Mucosa of descending colon (tissue), 3 donors: ENCODE results near the gene SLC29A2. TPM values are rescaled to one million over a fixed set of nuclear protein-coding genes. Genes with fewer than 3 reads are reported as not detected.
A peak's percentile ranks its signal among the peaks of the same experiment; 100 is the strongest.

Experiments
- ATAC-seq: fragments of 200-7000 bp; cut with Tn5 transposase; one replicate; pipeline ENCODE4 v1.9.1; 2020; ENCODE audit warnings: mild to moderate bottlenecking, moderate library complexity
- DNase-seq, 3 donors: peaks; one replicate each; pipeline ENCODE4 v3.0.0-alpha.2; 2020
- H3K36me3 ChIP-seq: fragments of 200-600 bp; one replicate; pipeline ENCODE4 v1.8.0; 2021; ENCODE audit warnings: low read depth, mild to moderate bottlenecking
- H3K4me1 ChIP-seq: fragments of 200-600 bp; one replicate; pipeline ENCODE4 v1.8.0; 2021; ENCODE audit warnings: low read depth, mild to moderate bottlenecking
- H3K4me3 ChIP-seq: fragments of 200-600 bp; one replicate; pipeline ENCODE4 v1.8.0; 2021; ENCODE audit warnings: mild to moderate bottlenecking
- H3K9me3 ChIP-seq: fragments of 200-600 bp; one replicate; pipeline ENCODE4 v1.8.0; 2021; ENCODE audit warnings: mild to moderate bottlenecking
- CTCF ChIP-seq: fragments of 200-600 bp; IDR thresholded peaks from one replicate; pipeline ENCODE4 v1.8.0; 2022; ENCODE audit warnings: antibody characterized with exemption, mild to moderate bottlenecking
- intact Hi-C, 2 donors: fragments of 100-400 bp; cut with DNase I in 1 of 2; cut with micrococcal nuclease in 1 of 2; formaldehyde crosslinking; loops; one replicate each; pipeline versions ENCODE4 v1.11.0 to v1.11.1; 2022; cut with DNase I, micrococcal nuclease
- total RNA-seq, 3 donors: library from RNA; stranded (reverse); fragmentation: NEBNext Ultra II Directional in 2 of 3; extraction: Animal tissue kit (Norgen Biotek cat#: 25700) in 2 of 3; gene quantifications; one replicate each; pipeline versions ENCODE4 v1.2.1 to v1.2.4, GENCODE V29; 2021 to 2023
- donor health status: DM: no; HTN: no; CAD: no; lungs with moderate emphysema.
- donor health status: DM: no; HTN: no; CAD: no.
- donor health status: DM: no; HTN: yes; CAD: no.

Gene SLC29A2
- total RNA-seq, 3 donors from 2014 or later = 10.3 to 22.6 (median 14.9) TPM

- Histone ChIP-seq H3K9me3 (no peaks in the 10 kb centered on the region), H3K4me1 (peaks cover 27% of the 10 kb centered on the region), H3K4me3 (no peak overlapping the region), H3K36me3 (peaks cover 5% of the 10 kb centered on the region)
- no peak for ATAC-seq
- DNase-seq = peak in 2 of 3 donors; percentile 18 to 39
- intact Hi-C loops = no loop called here
- TF ChIP-seq CTCF = no peak
Observed at GRCh38 chr11:66340596-66341501, 30.7 kb downstream of the SLC29A2 start.

- ATAC-seq = no peak
- Histone ChIP-seq H3K4me3 (no peak overlapping the region), H3K9me3 (no peaks in the 10 kb centered on the region), H3K36me3 (peaks cover 5% of the 10 kb centered on the region), H3K4me1 (peaks cover 29% of the 10 kb centered on the region)
- intact Hi-C loops = no loop called here
- DNase-seq = peak in 2 of 3 donors; percentile 25 to 38
- no peak for TF ChIP-seq CTCF
Observed at GRCh38 chr11:66339686-66340483, 31.7 kb downstream of the SLC29A2 start.

- TF ChIP-seq CTCF = no peak
- peaks cover 28% of the 10 kb centered on the region for H3K4me1 ChIP-seq
- intact Hi-C loops = no loop called here
- ATAC-seq = no peak
- H3K9me3 ChIP-seq = no peaks in the 10 kb centered on the region
- DNase-seq = peak in 2 of 3 donors; percentile 15 to 25
- H3K36me3 ChIP-seq = peaks cover 5% of the 10 kb centered on the region
- no peak overlapping the region for H3K4me3 ChIP-seq
Observed at GRCh38 chr11:66339162-66339675, 32.3 kb downstream of the SLC29A2 start.

- Histone ChIP-seq H3K36me3 (peaks cover 5% of the 10 kb centered on the region), H3K4me3 (no peak overlapping the region), H3K4me1 (peaks cover 21% of the 10 kb centered on the region), H3K9me3 (no peaks in the 10 kb centered on the region)
- TF ChIP-seq CTCF = no peak
- intact Hi-C loops = no loop called here
- no peak for ATAC-seq
- peak in 2 of 3 donors; percentile 23 to 48 for DNase-seq
Observed at GRCh38 chr11:66338276-66339161, 33.0 kb downstream of the SLC29A2 start.
